Stimulated activated CD4-positive, alpha-beta T cell treated with anti-CD3 and anti-CD28 coated beads, Interleukin-12 subunit alpha, Interleukin-12 subunit beta, amount 100 ng/mL, for 24 hours (primary cell): ENCODE results near the gene LEUTX.
"Not testable (repeated sequence)": the region's sequence is repeated elsewhere in the genome, so short reads cannot be mapped to it uniquely, and the experiment has no call there.

Experiments used
- DNase-seq, 2 experiments: peaks; one replicate each; pipeline ENCODE4 v3.0.0-alpha.2; 2020; ENCODE audit warnings: low read depth in 2 of 2

LEUTX gene

DNA sequence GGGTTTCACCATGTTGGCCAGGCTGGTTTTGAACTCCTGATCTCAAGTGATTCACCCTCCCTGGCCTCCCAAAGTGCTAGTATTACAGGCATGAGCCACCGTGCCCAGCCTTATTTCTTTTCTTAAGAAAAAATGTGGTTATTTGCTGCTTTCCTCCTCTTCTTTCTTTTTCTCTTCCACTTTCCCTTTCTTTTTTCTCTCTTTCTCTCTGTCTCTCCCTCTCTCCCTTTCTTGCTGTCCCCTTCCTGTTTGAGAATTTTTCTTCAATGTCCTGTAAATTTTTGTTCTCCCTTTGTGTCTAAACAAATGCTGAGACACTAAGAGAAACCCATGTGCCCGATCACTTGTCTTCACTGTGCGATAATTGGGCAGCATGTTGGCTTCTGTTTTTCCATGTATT, 2.2 kb downstream of the LEUTX start:
- DNase-seq: no peak

GRCh38 chr19:39788244-39788643, 9.6 kb downstream of the LEUTX start:
- no peak for DNase-seq

GRCh38 chr19:39792999-39793546, 14.4 kb downstream of the LEUTX start:
- peak; percentile 44 to 71 for DNase-seq

DNA sequence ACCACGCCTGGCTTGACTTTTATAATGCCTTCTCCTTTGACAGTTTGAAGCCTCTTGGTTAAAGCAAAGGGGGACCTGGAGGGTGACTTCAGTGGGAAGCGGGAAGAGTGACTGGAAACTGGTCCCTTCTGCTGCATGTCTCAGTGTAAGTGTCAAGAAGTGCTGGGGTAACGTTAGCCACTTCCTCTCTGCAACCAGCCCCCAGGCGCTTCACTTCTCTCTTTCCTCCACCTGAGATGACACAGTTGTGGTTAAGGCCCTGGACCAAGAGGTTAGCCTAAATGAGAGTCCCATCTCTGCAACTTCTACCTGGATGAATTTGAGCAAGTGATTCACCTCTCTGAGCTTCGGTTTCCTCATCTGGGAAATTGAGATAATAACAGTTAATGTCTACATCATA, 16.3 kb downstream of the LEUTX start:
- DNase-seq: no peak

DNA sequence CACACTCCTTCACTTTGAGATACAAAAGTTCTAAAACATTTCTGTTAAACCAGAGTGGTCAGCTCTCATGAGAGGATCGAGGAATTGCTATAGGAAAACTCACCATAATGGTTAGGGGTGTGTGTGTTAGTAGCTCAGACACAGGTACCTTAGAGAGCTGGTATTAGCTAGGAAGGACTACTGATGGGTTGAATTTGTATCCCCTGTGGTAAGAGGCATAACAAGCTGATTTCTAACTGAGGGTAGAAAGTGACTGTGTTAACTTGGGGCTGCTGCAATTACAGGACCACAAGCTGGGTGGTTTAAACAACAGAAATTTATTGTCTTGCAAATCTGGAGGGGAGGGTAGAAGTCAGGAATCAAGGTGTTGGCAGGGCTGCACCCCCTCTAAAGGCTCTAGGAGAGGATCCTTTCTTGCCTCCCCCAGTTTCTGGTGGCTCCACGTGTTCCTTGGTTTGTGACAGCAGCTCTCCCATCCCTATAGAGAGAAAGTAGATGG, 17.4 kb downstream of the LEUTX start:
- no peak for DNase-seq

- DNase-seq: no peak
Observed at GRCh38 chr19:39797083-39797482, 18.4 kb downstream of the LEUTX start.

GRCh38 chr19:39802958-39803357, 24.3 kb downstream of the LEUTX start:
- no peak for DNase-seq

DNA sequence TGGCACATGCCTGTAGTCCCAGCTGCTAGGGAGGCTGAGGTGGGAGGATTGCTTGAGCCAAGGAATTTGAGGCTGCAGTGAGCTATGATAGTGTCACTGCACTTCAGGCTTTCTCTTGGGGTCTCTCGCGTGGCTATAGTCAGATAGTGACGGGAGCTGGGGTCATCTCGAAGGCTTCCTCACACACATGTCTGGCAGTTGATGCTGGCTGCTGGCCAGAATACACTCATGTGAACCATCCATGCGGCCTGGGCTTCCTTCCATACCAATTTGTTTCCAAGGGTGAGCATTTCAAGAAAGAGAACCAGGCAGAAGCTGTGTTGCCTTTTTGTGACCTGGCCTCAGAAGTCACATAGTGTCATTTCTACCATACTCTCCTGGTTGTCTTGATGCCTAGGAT, 26.4 kb downstream of the LEUTX start:
- DNase-seq: no peak

- no peak for DNase-seq
Observed at GRCh38 chr19:39807846-39808364, 29.3 kb downstream of the LEUTX start.

- not testable (repeated sequence) for DNase-seq
Observed at GRCh38 chr19:39808688-39809087, 30.0 kb downstream of the LEUTX start.

GRCh38 chr19:39809368-39809767, 30.7 kb downstream of the LEUTX start:
- no peak for DNase-seq

DNA sequence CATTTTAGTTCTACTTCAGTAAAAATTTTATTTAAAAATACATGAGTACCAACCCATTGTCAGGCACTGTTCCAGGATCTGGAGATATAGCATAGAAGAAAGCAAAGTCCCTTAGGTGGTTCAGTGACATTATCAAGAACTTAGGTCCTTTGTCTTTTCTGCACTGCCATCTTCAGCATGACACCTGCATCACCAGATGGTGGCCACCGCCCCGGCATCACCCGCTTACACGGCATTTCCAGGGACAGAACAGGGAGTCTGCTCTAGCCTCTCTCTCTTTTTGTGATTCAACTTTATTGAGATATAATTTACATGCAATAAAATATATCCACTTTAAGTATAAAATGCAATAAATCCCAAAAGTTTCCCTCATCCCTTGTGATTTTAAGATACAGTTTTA, 31.8 kb downstream of the LEUTX start:
- DNase-seq: no peak

GRCh38 chr19:39811064-39811463, 32.4 kb downstream of the LEUTX start:
- no peak for DNase-seq

DNA sequence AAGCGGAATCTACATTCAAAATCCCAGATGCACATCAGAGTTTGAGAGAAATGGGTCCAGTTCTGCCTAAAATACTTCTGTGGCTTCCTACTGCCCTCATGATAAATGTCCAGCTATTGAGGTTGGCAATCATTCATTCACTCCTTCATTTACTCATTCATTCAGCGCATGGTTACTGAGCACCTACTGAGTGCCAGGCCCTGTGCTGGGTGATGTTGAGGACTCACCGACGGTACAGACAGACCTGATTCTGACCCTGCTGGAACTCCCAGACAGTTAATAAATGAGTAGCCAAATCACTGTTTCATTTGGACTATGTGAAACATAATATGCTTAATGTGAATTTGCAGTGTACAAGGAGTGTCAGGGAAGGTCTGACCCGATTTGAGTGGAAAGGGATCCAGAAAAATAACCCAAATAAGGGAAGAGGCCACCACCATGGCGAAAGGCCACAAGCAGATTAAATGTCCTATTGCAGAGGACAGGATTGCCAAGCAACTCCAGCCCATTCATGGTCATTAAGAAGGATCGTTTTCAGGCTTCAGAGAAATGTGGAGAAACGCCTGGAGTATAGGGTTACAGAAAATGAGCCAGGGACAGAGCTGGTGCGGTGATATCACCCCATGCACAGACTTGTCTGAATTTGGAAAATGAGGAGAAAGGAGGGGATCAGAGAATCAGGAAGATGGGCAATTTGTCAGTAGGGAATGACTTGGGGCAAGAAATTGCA, 34.8 kb downstream of the LEUTX start:
- DNase-seq: no peak

GRCh38 chr19:39814111-39814510, 35.5 kb downstream of the LEUTX start:
- not testable (repeated sequence) for DNase-seq

GRCh38 chr19:39814595-39814994, 35.9 kb downstream of the LEUTX start:
- DNase-seq: no peak

GRCh38 chr19:39816287-39817048, 37.8 kb downstream of the LEUTX start:
- no peak for DNase-seq

DNA sequence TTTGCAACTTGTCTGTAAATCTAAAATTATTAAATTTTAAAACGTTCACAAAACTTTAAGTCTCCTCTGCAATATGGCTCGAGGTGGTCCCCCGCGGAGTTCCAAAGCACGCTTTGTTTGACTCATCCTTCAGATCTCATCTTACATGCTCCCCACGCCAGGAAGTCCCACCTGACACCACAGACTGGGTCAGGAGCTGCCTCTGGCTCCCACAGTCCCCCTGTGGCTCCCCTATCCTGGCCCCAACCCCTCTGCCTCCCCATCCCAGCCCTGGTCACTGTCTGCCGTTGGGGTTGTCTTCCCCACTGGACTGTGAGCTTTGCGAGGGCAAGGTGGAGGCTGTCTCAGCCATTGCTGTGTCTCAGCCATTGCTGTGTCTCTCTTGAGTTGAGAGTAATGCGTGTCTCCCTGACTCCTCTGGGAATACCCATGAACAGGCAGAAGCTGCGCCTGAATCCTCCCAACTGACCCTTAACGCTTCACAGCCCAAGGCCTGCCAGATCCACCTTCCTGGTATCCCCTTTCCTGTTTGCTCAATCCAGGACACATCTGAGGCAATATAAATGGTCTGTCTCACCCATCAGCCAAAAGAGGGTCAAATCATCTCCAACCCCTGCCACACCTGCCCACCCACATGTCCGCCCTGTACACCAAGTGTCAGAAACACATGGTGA, 39.4 kb downstream of the LEUTX start:
- no peak for DNase-seq

DNA sequence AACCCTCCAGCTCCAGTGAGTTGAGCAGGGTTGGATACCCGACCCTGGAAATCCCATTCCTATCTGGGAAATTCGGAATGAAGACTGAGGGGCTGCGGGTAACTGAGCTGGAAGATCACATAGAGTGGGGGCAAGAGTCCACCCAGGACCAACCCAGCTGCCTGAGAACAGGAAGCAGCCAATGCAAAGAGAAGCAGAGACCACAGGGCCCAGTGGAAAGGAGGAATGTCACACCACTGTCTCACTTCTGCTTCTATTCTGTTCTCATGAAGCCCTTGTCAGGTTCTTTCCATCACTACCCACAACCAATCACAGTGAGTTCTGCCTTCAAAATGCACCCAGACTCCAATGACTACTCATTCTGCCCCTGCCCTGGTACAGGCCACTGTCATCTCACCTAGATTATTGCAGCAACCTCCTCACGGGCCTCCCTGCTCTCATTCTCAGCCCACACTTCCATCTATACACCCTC, 40.0 kb downstream of the LEUTX start:
- no peak for DNase-seq

GRCh38 chr19:39819786-39820185, 41.1 kb downstream of the LEUTX start:
- no peak for DNase-seq

DNA sequence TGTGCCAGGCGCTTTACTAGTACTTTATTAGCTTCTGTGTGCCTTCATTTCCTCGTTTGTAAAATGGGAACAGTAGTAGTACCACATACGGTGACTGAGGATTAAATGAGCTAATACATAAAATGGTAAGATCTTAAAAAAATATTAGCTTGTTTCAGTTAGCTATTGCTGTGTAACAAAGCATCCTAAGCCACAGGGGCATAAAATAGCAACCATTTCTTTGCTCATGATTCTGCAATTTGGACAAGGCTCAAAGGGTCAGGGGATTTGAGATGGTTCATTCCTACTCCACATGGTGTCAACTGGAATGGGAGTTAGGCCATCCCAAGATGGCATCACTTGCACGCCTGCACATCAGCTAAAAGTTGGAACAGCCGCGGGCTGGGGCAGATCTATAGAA, 42.0 kb downstream of the LEUTX start:
- DNase-seq: no peak

DNA sequence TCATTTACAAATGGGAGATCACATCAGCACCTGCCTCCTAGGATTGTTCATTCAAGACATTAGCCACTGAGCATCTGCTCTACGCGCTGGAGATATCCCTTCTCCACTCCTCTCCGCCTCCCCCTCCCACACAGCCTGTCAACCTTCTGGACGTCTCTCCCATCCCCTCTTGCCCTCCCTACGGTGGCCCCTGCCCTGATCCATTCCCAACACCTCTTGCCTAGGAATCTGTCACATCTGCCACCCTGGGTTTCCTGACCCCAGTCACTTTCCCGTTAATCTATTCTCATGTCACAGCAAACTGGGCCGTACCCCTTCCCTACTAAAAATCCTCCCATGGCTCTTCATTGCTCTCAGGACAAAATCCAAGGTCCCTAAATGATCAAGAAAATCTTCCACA, 45.0 kb downstream of the LEUTX start:
- no peak for DNase-seq
